GM12874 (cell line): ENCODE measurements around the gene FJX1.

ENCODE experiments used
- TF ChIP-seq, protein P1 (sequence below): IDR thresholded peaks from 2 replicates; pipeline ENCODE4 v1.5.1; 2011; ENCODE audit warnings: low read depth, mild to moderate bottlenecking, control low read depth, low read length, moderate library complexity; ENCODE audit not compliant: insufficient read depth

FJX1 gene

DNA sequence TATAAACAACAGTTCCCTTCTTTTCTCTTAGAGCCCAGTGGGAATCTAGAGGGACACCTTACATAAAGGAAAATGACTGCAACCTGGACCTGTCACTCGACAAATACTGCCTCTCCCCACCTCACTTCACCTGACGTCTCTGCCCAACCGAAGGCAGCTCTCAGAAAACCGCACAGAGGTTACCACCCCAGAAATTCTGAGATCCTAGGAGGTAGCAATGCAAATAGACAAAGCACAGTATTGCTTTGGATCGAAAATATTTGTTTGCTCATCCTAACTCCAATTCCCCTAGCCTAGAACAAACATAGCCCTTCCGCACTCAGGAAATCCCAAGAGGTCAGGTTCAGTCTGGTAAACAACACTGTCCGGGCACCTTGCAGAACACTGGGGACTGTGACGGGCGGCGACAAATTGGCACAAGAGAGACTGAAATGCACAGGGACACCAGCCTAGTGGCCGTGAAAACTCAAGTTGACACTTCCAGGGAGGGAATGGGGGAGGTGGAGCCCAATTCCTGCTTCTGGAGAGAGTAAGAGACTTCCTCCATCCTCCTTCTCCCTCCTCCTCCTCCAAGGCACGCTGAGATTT is 43.9 kb downstream of the FJX1 start:
- TF ChIP-seq, protein P1, sequence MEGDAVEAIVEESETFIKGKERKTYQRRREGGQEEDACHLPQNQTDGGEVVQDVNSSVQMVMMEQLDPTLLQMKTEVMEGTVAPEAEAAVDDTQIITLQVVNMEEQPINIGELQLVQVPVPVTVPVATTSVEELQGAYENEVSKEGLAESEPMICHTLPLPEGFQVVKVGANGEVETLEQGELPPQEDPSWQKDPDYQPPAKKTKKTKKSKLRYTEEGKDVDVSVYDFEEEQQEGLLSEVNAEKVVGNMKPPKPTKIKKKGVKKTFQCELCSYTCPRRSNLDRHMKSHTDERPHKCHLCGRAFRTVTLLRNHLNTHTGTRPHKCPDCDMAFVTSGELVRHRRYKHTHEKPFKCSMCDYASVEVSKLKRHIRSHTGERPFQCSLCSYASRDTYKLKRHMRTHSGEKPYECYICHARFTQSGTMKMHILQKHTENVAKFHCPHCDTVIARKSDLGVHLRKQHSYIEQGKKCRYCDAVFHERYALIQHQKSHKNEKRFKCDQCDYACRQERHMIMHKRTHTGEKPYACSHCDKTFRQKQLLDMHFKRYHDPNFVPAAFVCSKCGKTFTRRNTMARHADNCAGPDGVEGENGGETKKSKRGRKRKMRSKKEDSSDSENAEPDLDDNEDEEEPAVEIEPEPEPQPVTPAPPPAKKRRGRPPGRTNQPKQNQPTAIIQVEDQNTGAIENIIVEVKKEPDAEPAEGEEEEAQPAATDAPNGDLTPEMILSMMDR = no peak

DNA sequence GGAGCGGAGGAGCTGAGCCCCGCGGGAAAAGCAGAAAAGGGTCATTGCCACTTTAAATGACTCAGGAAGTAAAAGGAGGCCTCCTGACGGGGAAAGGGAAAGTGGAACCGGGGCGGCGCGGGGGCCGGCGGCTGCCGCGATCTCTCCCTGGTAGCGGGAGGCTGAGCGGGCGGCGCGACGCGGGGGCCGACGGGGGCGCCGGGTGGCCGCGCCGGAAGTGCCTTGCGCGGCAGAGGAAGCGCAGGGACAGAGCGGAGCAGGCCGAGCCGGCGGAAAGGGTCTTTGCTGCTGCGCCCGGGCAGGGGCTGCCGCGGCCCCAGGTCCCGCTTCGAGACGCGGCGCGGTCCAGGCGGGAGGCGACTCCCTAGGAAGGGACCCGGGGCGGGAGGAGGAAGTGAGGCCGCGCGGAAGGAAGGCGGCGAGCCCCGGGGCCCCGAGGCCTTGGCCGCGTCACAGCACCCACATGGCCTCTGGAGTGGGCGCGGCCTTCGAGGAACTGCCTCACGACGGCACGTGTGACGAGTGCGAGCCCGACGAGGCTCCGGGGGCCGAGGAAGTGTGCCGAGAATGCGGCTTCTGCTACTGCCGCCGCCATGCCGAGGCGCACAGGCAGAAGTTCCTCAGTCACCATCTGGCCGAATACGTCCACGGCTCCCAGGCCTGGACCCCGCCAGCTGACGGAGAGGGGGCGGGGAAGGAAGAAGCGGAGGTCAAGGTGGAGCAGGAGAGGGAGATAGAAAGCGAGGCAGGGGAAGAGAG is 44.6 kb downstream of the FJX1 start, which contains the start of gene TRIM44:
TRIM44 (plus strand) TSS at position 127 of the 759 bp plus-strand sequence; CDS start at position 464, 337 bp downstream.
- TF ChIP-seq, protein P1 = no peak

DNA sequence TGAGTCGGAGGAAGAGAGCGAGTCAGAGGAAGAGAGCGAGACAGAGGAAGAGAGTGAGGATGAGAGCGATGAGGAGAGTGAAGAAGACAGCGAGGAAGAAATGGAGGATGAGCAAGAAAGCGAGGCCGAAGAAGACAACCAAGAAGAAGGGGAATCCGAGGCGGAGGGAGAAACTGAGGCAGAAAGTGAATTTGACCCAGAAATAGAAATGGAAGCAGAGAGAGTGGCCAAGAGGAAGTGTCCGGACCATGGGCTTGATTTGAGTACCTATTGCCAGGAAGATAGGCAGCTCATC is 45.1 kb downstream of the FJX1 start:
- TF ChIP-seq, protein P1 = no peak

DNA sequence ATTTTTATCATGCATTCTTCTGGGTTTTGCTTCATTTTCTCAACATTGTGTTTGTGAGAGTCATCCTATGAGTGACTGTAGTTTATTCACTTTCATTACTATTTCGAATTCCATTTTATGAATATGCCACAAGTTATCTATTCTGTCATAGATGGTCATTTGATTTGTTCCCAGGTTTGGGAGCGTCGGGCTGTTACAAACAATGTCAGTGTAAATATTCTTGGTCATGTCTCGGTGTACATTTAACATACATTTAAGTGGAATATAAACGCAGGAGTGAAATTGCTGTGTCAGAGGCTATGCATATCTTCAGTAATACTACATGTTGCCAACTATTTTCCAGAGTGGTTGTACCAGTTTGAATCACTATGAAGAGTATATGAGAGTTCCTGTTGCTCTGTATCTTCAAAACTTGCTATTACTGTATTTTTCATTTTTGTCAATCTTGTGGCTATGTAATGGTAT is 46.7 kb downstream of the FJX1 start:
- TF ChIP-seq, protein P1 = no peak

DNA sequence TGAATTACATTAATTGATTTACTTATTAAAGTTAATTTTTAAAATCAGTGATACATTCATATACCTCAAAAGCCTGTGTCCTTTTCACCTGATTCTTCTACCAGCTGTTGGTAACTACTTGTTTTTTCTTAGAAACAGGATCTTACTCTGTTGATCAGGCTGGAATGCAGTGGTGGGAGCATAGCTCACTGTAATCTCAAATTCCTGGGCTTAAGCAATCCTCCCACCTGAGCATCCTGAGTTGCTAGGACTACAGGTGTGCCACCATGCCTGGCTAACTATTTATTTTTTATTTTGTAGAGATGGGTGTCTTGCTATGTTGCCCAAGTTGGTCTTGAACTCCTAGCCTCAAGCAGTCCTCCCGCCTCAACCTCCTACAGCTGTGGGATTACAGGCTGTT is 49.0 kb downstream of the FJX1 start:
- TF ChIP-seq, protein P1 = no peak
